ENCODE results near the gene SNED1.

The SNED1 gene

DNA sequence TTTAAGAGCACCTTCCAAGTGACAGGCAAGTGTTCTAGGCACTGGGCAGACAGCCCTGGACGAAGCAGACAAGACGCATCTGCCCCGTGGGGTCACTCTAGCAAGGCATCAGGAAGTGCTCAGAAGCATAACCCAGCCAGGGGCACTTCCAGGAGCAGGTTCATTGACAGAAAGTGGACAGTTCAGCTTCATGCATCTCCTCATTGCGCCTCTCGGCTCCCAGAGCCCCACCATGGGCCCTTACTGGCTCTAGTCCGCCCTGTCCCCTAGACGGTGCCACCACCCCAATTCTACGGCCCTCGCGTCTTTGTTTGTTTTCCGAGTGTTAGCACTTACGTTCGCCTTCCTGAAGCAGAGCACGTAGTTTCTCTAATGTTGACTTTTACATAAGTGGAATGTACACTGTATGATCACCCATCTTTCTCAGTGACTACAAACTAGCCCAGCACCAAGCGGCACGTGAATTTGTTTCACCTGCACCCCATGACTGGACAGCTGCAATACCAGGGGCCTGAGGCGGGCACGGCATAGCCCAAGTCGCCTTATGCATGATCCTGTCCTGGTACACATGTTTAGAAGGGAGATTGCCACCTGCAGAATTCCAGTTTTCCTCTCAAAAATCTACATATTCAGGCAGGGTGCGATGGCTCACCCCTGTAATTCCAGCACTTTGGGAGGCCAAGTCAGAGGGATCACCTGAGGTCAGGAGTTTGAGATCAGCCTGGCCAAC is 33.2 kb downstream of the SNED1 start:
- Histone ChIP-seq H3K9ac (ENCODE audit: low read length) (no peak overlapping the region), H3K4me1 (ENCODE audit: insufficient read depth, low read length) (no peaks in the 10 kb centered on the region), H3K9me3 (ENCODE audit: low read length) (no peaks in the 10 kb centered on the region), H3K4me3 (ENCODE audit: low read depth in 1 of 2, low read length in 2 of 2) (no peak overlapping the region), H3K27me3 (ENCODE audit: control insufficient read depth in 1 of 2, insufficient read depth in 2 of 2, low read length in 2 of 2) (peaks cover 0 to 10% of the 10 kb centered on the region in 2 donors), H3K36me3 (ENCODE audit: insufficient read depth, low read length) (no peaks in the 10 kb centered on the region), H3K27ac (ENCODE audit: low read depth, low read length) (no peak overlapping the region)

DNA sequence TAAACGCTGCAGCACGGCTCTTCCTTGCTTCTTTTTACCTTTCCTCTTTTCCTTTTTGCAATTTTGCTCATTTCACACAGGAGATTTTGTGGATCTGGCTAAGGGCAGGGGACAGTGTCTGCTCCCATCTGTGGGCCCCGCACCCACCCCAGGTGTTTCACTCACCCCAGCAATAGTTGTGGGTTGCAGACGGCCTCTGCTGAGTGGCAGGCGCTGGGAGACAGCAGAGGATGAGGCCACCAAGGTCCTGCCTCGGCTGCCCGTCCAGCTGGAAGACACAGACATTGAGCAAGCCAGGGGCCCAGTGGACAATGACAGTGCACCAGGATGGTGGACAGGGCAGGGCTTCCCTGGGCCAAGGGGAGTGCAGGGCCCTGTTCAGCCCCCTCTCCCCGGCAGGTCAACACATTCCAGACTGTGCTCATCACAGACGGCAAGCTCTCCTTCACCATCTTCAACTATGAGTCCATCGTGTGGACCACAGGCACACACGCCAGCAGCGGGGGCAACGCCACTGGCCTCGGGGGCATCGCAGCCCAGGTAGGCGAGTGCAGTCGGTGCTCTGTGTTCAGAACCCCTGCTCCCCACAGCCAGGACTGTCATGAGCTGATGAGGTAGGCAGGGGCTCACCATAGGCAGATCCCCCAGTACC is 35.0 kb downstream of the SNED1 start:
- Histone ChIP-seq H3K27me3 (ENCODE audit: control insufficient read depth in 1 of 2, insufficient read depth in 2 of 2, low read length in 2 of 2) (peaks cover 0 to 22% of the 10 kb centered on the region in 2 donors), H3K4me1 (ENCODE audit: insufficient read depth, low read length) (no peaks in the 10 kb centered on the region), H3K9me3 (ENCODE audit: low read length) (no peaks in the 10 kb centered on the region), H3K4me3 (ENCODE audit: low read depth in 1 of 2, low read length in 2 of 2) (no peak overlapping the region), H3K27ac (ENCODE audit: low read depth, low read length) (no peak overlapping the region), H3K36me3 (ENCODE audit: insufficient read depth, low read length) (no peaks in the 10 kb centered on the region), H3K9ac (ENCODE audit: low read length) (no peak overlapping the region)

DNA sequence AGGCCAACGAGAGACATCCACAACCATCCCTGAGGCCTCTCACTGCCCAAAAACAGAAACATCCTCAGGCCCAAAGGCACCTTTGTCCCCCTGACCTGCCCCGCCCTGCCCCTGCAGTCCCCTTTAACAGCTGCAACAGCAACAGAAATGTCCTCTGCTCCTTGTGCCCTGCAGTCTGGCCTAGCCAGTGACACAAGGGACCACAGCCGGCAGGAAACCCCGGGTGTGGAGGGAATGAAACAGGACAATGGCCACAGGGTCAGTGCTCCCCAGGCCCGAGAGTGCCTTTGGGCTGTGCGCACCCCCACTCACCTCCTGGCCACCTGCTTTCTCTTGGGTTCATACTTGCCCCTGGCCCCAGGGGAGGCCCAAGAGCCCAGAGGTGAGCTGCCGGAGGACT is 35.6 kb downstream of the SNED1 start:
- H3K27ac ChIP-seq (ENCODE audit: low read depth, low read length) = no peak overlapping the region
- H3K36me3 ChIP-seq (ENCODE audit: insufficient read depth, low read length) = no peaks in the 10 kb centered on the region
- H3K9ac ChIP-seq (ENCODE audit: low read length) = no peak overlapping the region
- no peaks in the 10 kb centered on the region for H3K4me1 ChIP-seq (ENCODE audit: insufficient read depth, low read length)
- H3K9me3 ChIP-seq (ENCODE audit: low read length) = no peaks in the 10 kb centered on the region
- no peak overlapping the region for H3K4me3 ChIP-seq (ENCODE audit: low read depth in 1 of 2, low read length in 2 of 2)
- peaks cover 0 to 22% of the 10 kb centered on the region in 2 donors for H3K27me3 ChIP-seq (ENCODE audit: control insufficient read depth in 1 of 2, insufficient read depth in 2 of 2, low read length in 2 of 2)

DNA sequence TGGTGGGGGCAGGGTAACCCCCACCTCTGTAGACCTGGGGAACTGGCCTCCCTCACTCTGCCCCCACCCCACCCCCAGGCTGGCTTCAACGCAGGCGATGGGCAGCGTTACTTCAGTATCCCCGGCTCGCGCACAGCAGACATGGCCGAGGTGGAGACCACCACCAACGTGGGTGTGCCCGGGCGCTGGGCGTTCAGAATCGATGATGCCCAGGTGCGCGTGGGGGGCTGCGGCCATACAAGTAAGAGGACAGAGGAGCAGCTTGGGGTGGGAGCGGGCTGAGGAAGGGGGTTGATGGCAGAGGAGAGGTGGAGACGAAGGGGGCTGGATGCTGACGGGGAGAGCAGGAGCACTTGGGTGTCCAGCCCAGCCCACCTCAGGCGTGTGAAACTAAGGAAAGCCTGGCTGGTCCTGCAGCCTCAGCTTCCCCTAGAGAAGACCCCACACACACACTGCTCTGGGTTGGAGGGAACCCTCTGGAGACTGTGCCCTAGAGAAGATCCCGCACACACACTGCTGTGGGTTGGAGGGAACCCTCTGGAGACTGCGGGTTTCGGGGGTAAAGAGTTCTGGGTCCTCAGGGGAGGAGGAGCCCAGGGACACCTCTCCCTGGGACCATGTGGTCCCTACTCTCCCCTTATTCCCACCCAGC is 36.2 kb downstream of the SNED1 start:
- no peak overlapping the region for H3K4me3 ChIP-seq (ENCODE audit: low read depth in 1 of 2, low read length in 2 of 2)
- H3K9me3 ChIP-seq (ENCODE audit: low read length) = no peaks in the 10 kb centered on the region
- H3K9ac ChIP-seq (ENCODE audit: low read length) = no peak overlapping the region
- no peak overlapping the region for H3K27ac ChIP-seq (ENCODE audit: low read depth, low read length)
- H3K27me3 ChIP-seq (ENCODE audit: control insufficient read depth in 1 of 2, insufficient read depth in 2 of 2, low read length in 2 of 2) = peaks cover 0 to 22% of the 10 kb centered on the region in 2 donors
- no peaks in the 10 kb centered on the region for H3K36me3 ChIP-seq (ENCODE audit: insufficient read depth, low read length)
- no peaks in the 10 kb centered on the region for H3K4me1 ChIP-seq (ENCODE audit: insufficient read depth, low read length)

DNA sequence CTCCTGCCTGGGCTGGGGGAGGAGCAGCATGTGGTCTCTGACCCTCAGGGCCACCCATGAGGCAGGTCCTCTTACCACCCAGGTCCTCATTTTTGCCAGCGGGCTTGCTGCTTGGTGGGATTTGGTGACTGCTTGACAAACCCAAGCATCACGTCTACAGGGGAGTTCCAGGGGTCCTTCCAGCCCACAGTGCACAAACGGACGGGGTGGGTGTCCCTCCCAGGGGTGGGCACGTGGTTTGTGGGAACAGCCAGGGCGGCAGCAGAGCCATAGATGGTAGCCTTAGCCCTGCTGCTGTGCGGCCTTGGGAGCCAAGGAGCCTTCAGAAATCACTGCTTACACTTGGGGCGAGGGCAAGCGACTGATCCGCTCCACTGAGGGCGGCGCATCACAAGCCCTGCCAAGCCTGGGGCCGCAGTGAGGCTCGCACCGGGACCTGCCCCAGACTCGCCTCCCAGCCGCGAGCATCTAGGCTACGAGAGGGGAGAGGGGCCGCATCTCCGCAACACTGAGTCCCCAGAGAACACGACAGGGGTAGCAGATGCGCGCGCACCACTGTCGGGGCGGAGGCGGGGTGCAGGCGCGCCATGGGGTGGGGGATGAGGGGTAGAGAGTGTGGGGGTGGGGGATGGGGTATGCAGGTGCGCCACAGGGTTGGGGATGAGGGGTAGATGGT is 36.9 kb downstream of the SNED1 start:
- Histone ChIP-seq H3K9ac (ENCODE audit: low read length) (no peak overlapping the region), H3K9me3 (ENCODE audit: low read length) (no peaks in the 10 kb centered on the region), H3K27ac (ENCODE audit: low read depth, low read length) (no peak overlapping the region), H3K4me1 (ENCODE audit: insufficient read depth, low read length) (no peaks in the 10 kb centered on the region), H3K36me3 (ENCODE audit: insufficient read depth, low read length) (no peaks in the 10 kb centered on the region), H3K4me3 (ENCODE audit: low read depth in 1 of 2, low read length in 2 of 2) (no peak overlapping the region), H3K27me3 (ENCODE audit: control insufficient read depth in 1 of 2, insufficient read depth in 2 of 2, low read length in 2 of 2) (peaks cover 0 to 22% of the 10 kb centered on the region in 2 donors)

DNA sequence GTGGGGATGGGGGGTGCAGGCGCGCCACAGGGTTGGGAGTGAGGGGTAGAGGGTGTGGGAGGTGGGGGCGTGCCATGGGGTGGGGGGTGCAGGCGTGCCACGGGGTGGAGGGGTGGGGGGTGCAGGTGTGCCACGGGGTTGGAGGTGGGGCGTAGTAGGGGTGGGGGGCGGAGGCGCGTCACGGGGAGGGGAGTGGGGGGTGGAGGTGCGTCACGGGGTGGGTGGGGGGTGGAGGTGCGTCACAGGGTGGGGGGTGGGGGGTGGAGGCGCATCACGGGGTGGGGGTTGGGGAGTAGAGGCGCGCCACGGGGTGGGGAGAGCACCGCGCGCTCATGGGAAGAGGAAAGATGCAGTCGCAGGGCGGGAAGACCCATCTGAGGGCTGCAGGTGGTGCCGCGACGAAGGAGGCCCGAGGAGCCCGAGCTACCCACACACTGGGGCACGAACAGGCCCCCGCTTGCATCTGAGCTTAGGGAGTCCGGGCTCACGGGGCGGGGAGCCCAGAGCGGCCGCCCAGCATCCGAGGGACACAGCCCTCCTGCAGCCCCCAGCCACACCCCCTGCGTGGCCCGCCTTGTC is 37.5 kb downstream of the SNED1 start:
- Histone ChIP-seq H3K4me3 (ENCODE audit: low read depth in 1 of 2, low read length in 2 of 2) (peak overlapping the region in 1 of 2 donors; percentile 35), H3K27ac (ENCODE audit: low read depth, low read length) (no peak overlapping the region), H3K9me3 (ENCODE audit: low read length) (no peaks in the 10 kb centered on the region), H3K36me3 (ENCODE audit: insufficient read depth, low read length) (no peaks in the 10 kb centered on the region), H3K9ac (ENCODE audit: low read length) (no peak overlapping the region), H3K27me3 (ENCODE audit: control insufficient read depth in 1 of 2, insufficient read depth in 2 of 2, low read length in 2 of 2) (peaks cover 0 to 22% of the 10 kb centered on the region in 2 donors), H3K4me1 (ENCODE audit: insufficient read depth, low read length) (no peaks in the 10 kb centered on the region)

DNA sequence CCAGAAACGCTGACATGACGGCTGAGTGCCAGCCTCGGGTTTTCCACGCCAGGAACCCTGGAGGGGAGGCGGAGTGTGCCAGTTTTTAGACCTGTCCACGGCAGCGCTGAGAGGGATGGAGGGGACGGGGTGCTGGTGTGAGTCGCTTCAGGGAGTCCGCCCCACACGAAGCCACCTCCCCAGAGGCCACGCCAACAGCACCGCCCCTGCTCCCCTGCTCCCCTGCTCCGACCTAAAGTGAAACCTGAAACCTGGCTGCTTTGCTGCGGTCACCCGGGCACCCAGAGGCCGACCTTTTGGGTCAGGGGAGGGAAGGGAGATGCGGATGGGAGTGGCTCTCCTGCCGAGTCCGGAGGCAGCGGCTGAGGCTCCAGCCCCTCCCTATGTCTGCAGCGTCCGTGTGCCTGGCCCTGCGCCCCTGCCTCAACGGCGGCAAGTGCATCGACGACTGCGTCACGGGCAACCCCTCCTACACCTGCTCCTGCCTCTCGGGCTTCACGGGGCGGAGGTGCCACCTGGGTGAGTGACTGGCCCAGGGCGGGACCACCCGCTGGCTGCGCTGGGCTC is 38.1 kb downstream of the SNED1 start:
- no peaks in the 10 kb centered on the region for H3K9me3 ChIP-seq (ENCODE audit: low read length)
- H3K4me1 ChIP-seq (ENCODE audit: insufficient read depth, low read length) = no peaks in the 10 kb centered on the region
- no peaks in the 10 kb centered on the region for H3K36me3 ChIP-seq (ENCODE audit: insufficient read depth, low read length)
- no peak overlapping the region for H3K9ac ChIP-seq (ENCODE audit: low read length)
- peaks cover 0 to 22% of the 10 kb centered on the region in 2 donors for H3K27me3 ChIP-seq (ENCODE audit: control insufficient read depth in 1 of 2, insufficient read depth in 2 of 2, low read length in 2 of 2)
- peak overlapping the region in 1 of 2 donors; percentile 35 for H3K4me3 ChIP-seq (ENCODE audit: low read depth in 1 of 2, low read length in 2 of 2)
- no peak overlapping the region for H3K27ac ChIP-seq (ENCODE audit: low read depth, low read length)

DNA sequence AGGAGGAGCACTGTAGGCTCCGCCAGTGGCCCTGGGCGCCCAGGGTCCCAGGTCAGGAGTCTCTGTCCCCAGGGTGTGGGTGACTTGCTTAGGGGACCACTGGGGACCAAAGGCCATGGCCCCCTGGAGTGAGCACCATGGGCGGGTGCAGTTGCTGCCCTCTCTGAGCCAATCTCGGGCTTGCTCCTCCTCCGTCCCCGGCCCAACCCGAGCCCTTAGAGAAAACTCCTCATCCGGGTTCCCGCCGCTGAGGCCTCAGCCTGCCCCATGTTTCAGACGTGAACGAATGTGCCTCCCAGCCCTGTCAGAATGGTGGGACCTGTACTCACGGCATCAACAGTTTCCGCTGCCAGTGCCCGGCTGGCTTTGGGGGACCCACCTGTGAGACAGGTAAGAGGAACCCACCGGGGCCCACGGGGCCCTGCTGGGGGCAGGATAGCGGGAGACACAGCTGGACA is 38.6 kb downstream of the SNED1 start:
- no peak overlapping the region for H3K9ac ChIP-seq (ENCODE audit: low read length)
- H3K4me1 ChIP-seq (ENCODE audit: insufficient read depth, low read length) = no peaks in the 10 kb centered on the region
- H3K4me3 ChIP-seq (ENCODE audit: low read depth in 1 of 2, low read length in 2 of 2) = no peak overlapping the region
- H3K9me3 ChIP-seq (ENCODE audit: low read length) = no peaks in the 10 kb centered on the region
- no peak overlapping the region for H3K27ac ChIP-seq (ENCODE audit: low read depth, low read length)
- H3K27me3 ChIP-seq (ENCODE audit: control insufficient read depth in 1 of 2, insufficient read depth in 2 of 2, low read length in 2 of 2) = peaks cover 0 to 22% of the 10 kb centered on the region in 2 donors
- no peaks in the 10 kb centered on the region for H3K36me3 ChIP-seq (ENCODE audit: insufficient read depth, low read length)

DNA sequence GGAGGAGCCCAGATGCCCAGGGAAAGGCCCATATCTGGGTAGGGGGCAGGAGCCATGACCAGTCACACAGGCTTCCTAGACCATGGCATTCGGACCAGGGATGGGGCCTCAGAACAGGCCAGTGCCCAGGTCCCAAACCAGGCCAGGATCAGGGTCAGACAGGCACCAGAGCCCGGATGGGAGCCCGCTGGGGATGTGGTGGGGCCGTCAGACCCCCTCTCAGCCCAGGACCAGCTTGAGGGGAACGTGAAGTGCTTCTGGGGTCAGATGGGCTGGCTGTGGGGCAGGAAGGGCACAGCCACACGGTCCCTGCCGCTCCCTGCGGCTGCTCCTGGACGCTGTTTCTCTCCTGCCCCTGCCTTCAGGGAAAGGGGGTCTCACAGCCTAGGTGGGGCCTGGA is 39.1 kb downstream of the SNED1 start:
- no peak overlapping the region for H3K27ac ChIP-seq (ENCODE audit: low read depth, low read length)
- H3K27me3 ChIP-seq (ENCODE audit: control insufficient read depth in 1 of 2, insufficient read depth in 2 of 2, low read length in 2 of 2) = peaks cover 0 to 22% of the 10 kb centered on the region in 2 donors
- H3K4me1 ChIP-seq (ENCODE audit: insufficient read depth, low read length) = no peaks in the 10 kb centered on the region
- H3K36me3 ChIP-seq (ENCODE audit: insufficient read depth, low read length) = no peaks in the 10 kb centered on the region
- no peak overlapping the region for H3K4me3 ChIP-seq (ENCODE audit: low read depth in 1 of 2, low read length in 2 of 2)
- H3K9me3 ChIP-seq (ENCODE audit: low read length) = no peaks in the 10 kb centered on the region
- H3K9ac ChIP-seq (ENCODE audit: low read length) = no peak overlapping the region

DNA sequence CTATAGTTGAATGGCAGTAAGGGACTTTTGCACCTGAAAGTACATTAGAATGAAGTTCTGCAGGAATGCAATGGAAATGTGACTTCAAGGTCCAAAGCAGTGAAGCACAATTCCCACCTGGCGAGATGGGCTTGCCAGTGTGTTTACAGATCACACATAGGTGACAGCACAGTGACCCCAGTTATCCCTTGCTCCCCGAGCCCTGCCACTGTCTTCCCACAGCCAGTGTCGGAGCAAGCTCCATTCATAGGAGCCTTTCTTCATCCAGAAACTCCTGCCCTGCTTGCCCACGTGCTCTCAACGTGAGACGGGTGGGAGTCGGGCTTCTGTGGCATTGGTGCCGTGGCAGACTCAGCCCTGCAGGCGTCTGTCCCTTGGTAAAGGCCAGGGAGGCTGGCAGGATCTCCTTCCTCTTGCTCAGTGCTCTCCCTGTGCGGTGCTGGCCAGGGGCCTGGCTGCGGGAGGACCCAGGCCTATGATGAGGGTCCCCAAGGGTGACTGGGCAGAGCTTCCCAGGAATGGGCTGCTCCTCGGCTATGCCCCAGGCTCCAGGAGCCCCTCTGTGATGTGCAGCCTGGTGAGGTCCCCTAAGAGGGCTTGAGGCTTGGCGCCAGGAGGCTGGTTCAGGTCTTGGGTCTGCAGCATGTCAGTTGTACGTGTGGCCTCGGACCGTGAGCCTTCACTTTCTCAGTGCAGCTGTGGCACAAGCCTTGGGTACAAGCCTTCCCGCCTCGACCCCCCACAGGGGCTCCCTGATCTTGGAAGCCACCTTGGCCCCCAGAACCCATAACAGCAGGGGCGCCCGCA is 40.2 kb downstream of the SNED1 start:
- H3K36me3 ChIP-seq (ENCODE audit: insufficient read depth, low read length) = no peaks in the 10 kb centered on the region

More for the DNA sequence above, 40.2 kb downstream of the SNED1 start:
- no peak overlapping the region for H3K4me3 ChIP-seq (ENCODE audit: low read depth in 1 of 2, low read length in 2 of 2)
- no peaks in the 10 kb centered on the region for H3K9me3 ChIP-seq (ENCODE audit: low read length)
- no peak overlapping the region for H3K27ac ChIP-seq (ENCODE audit: low read depth, low read length)
- no peak overlapping the region for H3K9ac ChIP-seq (ENCODE audit: low read length)
- H3K27me3 ChIP-seq (ENCODE audit: control insufficient read depth in 1 of 2, insufficient read depth in 2 of 2, low read length in 2 of 2) = peaks cover 0 to 22% of the 10 kb centered on the region in 2 donors
- H3K4me1 ChIP-seq (ENCODE audit: insufficient read depth, low read length) = no peaks in the 10 kb centered on the region

All from muscle layer of colon (tissue), 2 donors.